WTC11 (cell line): ENCODE data around the gene AGMAT. TPM values are rescaled to one million over a fixed set of nuclear protein-coding genes. Genes with fewer than 3 reads are reported as not detected.

Source experiments
- ATAC-seq: fragments of 200-7000 bp; cut with Tn5 transposase; 2 replicates; pipeline ENCODE4 v1.10.0; 2021; ENCODE audit warnings: mild to moderate bottlenecking, moderate library complexity
- CTCF ChIA-PET: fragments of 300-600 bp; sonication (Branson Sonifier 250); formaldehyde crosslinking; loops from one replicate; lab custom pipeline; 2021; ENCODE audit warnings: antibody characterized with exemption; lab: Charles Lee
- POLR2A ChIA-PET: fragments of 350-600 bp; sonication (Branson Sonifier 250); formaldehyde crosslinking; loops from one replicate; lab custom pipeline; 2021; ENCODE audit warnings: antibody characterized with exemption; lab: Charles Lee
- DNase-seq: peaks from one replicate; pipeline ENCODE4 v3.0.0; 2021; ENCODE audit warnings: low spot score
- H3K27ac Mint-ChIP-seq: 2 replicates; pipeline ENCODE4 v1.8.0; 2021; ENCODE audit warnings: mixed read lengths
- H3K27me3 Mint-ChIP-seq: 2 replicates; pipeline ENCODE4 v1.8.0; 2021; ENCODE audit warnings: low read depth, mild to moderate bottlenecking, moderate library complexity, mixed read lengths
- H3K36me3 Mint-ChIP-seq: 2 replicates; pipeline ENCODE4 v1.8.0; 2021; ENCODE audit warnings: mixed read lengths
- H3K4me1 Mint-ChIP-seq: 2 replicates; pipeline ENCODE4 v1.8.0; 2022; ENCODE audit warnings: mixed read lengths
- H3K4me3 Mint-ChIP-seq: 2 replicates; pipeline ENCODE4 v1.8.0; 2021; ENCODE audit warnings: mild to moderate bottlenecking, moderate library complexity, mixed read lengths
- H3K9me3 Mint-ChIP-seq: 2 replicates; pipeline ENCODE4 v1.8.0; 2021; ENCODE audit warnings: mixed read lengths
- CBFB ChIP-seq: sonication (generic); formaldehyde crosslinking; IDR thresholded peaks from 2 replicates; pipeline ENCODE4 v1.8.1; 2022; ENCODE audit warnings: mild to moderate bottlenecking, low read depth, missing genetic modification reagents
- CDX4 ChIP-seq: fragments of 250-450 bp; sonication (Bioruptor Pico); IDR thresholded peaks from 2 replicates; pipeline ENCODE4 v1.9.0; 2021; ENCODE audit warnings: moderate library complexity, mild to moderate bottlenecking, inconsistent platforms, borderline replicate concordance
- CTCF ChIP-seq: fragments of 200-600 bp; IDR thresholded peaks from 2 replicates; pipeline ENCODE4 v1.8.0; 2022; ENCODE audit warnings: antibody characterized with exemption
- E2F5 ChIP-seq: sonication (generic); formaldehyde crosslinking; IDR thresholded peaks from 2 replicates; pipeline ENCODE4 v1.8.1; 2022; ENCODE audit warnings: mild to moderate bottlenecking, moderate library complexity, missing genetic modification reagents
- ELF4 ChIP-seq: sonication (generic); formaldehyde crosslinking; IDR thresholded peaks from 2 replicates; pipeline ENCODE4 v1.8.1; 2022; ENCODE audit warnings: low read depth, mild to moderate bottlenecking, moderate library complexity, missing genetic modification reagents
- ERG ChIP-seq: fragments of 250-450 bp; sonication (Bioruptor Pico); IDR thresholded peaks from 2 replicates; pipeline ENCODE4 v1.8.0; 2021; ENCODE audit warnings: mild to moderate bottlenecking
- ETV6 ChIP-seq: sonication (generic); formaldehyde crosslinking; IDR thresholded peaks from 2 replicates; pipeline ENCODE4 v1.8.1; 2022; ENCODE audit warnings: mild to moderate bottlenecking, missing genetic modification reagents
- JAZF1 ChIP-seq: fragments of 250-450 bp; sonication (Bioruptor Pico); IDR thresholded peaks from 2 replicates; pipeline ENCODE4 v1.9.0; 2021; ENCODE audit warnings: moderate library complexity, mild to moderate bottlenecking, inconsistent platforms
- MLX ChIP-seq: sonication (generic); formaldehyde crosslinking; IDR thresholded peaks from 2 replicates; pipeline ENCODE4 v1.8.1; 2023; ENCODE audit warnings: mild to moderate bottlenecking, missing genetic modification reagents, moderate library complexity
- MXD4 ChIP-seq: fragments of 250-450 bp; sonication (Bioruptor Pico); IDR thresholded peaks from 2 replicates; pipeline ENCODE4 v1.8.0; 2021; ENCODE audit warnings: mild to moderate bottlenecking, moderate library complexity, borderline replicate concordance
- MYBL2 ChIP-seq: sonication (generic); formaldehyde crosslinking; IDR thresholded peaks from 2 replicates; pipeline ENCODE4 v1.8.1; 2023; ENCODE audit warnings: mild to moderate bottlenecking, moderate library complexity, missing genetic modification reagents
- NR1H2 ChIP-seq: sonication (generic); formaldehyde crosslinking; IDR thresholded peaks from 2 replicates; pipeline ENCODE4 v1.9.0; 2021; ENCODE audit warnings: mild to moderate bottlenecking, moderate library complexity, missing genetic modification reagents
- NR2C2 ChIP-seq: sonication (generic); formaldehyde crosslinking; IDR thresholded peaks from 2 replicates; pipeline ENCODE4 v1.8.0; 2022; ENCODE audit warnings: mild to moderate bottlenecking, missing genetic modification reagents
- PREB ChIP-seq: sonication (generic); formaldehyde crosslinking; IDR thresholded peaks from 2 replicates; pipeline ENCODE4 v1.8.1; 2022; ENCODE audit warnings: mild to moderate bottlenecking, missing genetic modification reagents, moderate library complexity, borderline replicate concordance
- SP1 ChIP-seq: sonication (generic); formaldehyde crosslinking; conservative IDR thresholded peaks from 2 replicates; pipeline ENCODE4 v1.8.1; 2022; ENCODE audit warnings: missing genetic modification reagents
- ZNF281 ChIP-seq: sonication (generic); formaldehyde crosslinking; IDR thresholded peaks from 2 replicates; pipeline ENCODE4 v1.8.0; 2023; ENCODE audit warnings: mild to moderate bottlenecking, missing genetic modification reagents
- ZSCAN18 ChIP-seq: fragments of 250-450 bp; sonication (Bioruptor Pico); IDR thresholded peaks from 2 replicates; pipeline ENCODE4 v2.1.2; 2022; ENCODE audit warnings: mild to moderate bottlenecking, moderate library complexity
- total RNA-seq: library from RNA; stranded (reverse); gene quantifications from 3 replicates; pipeline ENCODE4 v1.2.3, GENCODE V29; 2021

Gene AGMAT
- total RNA-seq, 1 experiment from 2014 or later = 5.5 TPM

GRCh38 chr1:15570861-15571260 lies 14.0 kb downstream of the AGMAT start:
- CTCF ChIA-PET = no interaction called here
- H3K9me3 Mint-ChIP-seq = no peaks in the 10 kb centered on the region
- H3K27ac Mint-ChIP-seq = no peak overlapping the region
- no peak overlapping the region for H3K4me3 Mint-ChIP-seq
- no peak for TF ChIP-seq SP1
- no peak for TF ChIP-seq ZSCAN18 (CRISPR knock-in tag)
- no peak for TF ChIP-seq MXD4 (CRISPR knock-in tag)
- no peak for TF ChIP-seq NR2C2
- no peak for TF ChIP-seq ETV6 (CRISPR knock-in tag)
- no peak for TF ChIP-seq JAZF1 (CRISPR knock-in tag)
- TF ChIP-seq ELF4 (CRISPR knock-in tag) = no peak
- TF ChIP-seq, all 79 proteins: peak for 0
- ATAC-seq (no peak), DNase-seq (no peak)
- POLR2A ChIA-PET = no interaction called here
- Mint-ChIP-seq H3K36me3 (peaks cover 35% of the 10 kb centered on the region), H3K27me3 (no peaks in the 10 kb centered on the region), H3K4me1 (no peaks in the 10 kb centered on the region)

GRCh38 chr1:15568387-15569073 lies 16.3 kb downstream of the AGMAT start:
- Mint-ChIP-seq H3K4me1 (no peaks in the 10 kb centered on the region), H3K9me3 (no peaks in the 10 kb centered on the region), H3K27me3 (no peaks in the 10 kb centered on the region), H3K4me3 (no peak overlapping the region), H3K27ac (peak overlapping the region; percentile 20; the same call in 1 of the 2 replicates), H3K36me3 (peaks cover 51% of the 10 kb centered on the region)
- POLR2A ChIA-PET = no interaction called here
- CTCF ChIA-PET = no interaction called here
- DNase-seq = no peak
- no peak for TF ChIP-seq MYBL2 (CRISPR knock-in tag)
- TF ChIP-seq PREB (CRISPR knock-in tag) = no peak
- no peak for TF ChIP-seq CTCF
- TF ChIP-seq NR1H2 (CRISPR knock-in tag) = no peak
- ATAC-seq = no peak

GRCh38 chr1:15559189-15559810 lies 25.6 kb downstream of the AGMAT start:
- Mint-ChIP-seq H3K4me1 (no peaks in the 10 kb centered on the region), H3K27ac (peak overlapping the region; percentile 12; the same call in 1 of the 2 replicates), H3K36me3 (peaks cover 30% of the 10 kb centered on the region), H3K27me3 (no peaks in the 10 kb centered on the region), H3K9me3 (no peaks in the 10 kb centered on the region), H3K4me3 (no peak overlapping the region)
- ATAC-seq (no peak), DNase-seq (no peak)
- ChIA-PET POLR2A (no interaction called here), CTCF (interaction anchor here (0.7 kb wide), 1 partner anchor 8 kb away, joined by 3 read pairs; no protein-coding TSS in a partner anchor)
- TF ChIP-seq E2F5 (CRISPR knock-in tag) (no peak), MLX (no peak), ERG (CRISPR knock-in tag) (no peak), ETV6 (CRISPR knock-in tag) (no peak), CBFB (CRISPR knock-in tag) (no peak), CDX4 (CRISPR knock-in tag) (no peak), ZNF281 (CRISPR knock-in tag) (no peak), SP1 (no peak)
